ENCODE data around the gene PBX3.

Gene PBX3

DNA sequence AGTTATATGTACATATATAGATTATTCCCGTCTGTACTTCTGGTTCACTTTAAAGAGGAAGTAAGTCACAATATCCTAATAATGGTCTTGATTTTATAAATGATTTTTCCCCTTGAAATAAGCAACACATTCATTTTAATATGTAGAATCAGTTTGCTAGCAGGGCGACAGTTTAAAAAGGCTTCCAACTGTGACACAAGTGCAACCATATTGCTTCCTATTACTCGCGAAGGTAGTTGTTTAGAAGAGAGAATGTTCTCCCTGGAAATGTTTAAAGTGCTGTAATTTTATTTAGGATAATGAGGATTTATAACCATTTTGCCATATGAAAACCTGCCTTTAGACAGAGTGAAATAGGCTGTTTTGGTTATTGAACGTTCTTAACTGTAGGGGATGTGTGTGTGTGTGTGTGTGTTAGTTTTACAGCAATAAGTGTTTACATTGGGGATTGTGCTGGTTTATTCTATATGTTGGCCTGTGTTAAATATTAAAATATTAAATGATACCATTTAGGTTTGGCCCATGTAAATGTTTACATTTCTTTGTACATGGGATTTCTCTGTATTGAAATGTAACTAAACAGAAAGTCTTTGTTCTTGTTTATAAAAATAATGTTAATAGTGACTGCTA lies 138.3 kb downstream of the PBX3 start:
- H3K4me3 ChIP-seq (ENCODE audit: low read length): no peak overlapping the region
- H3K27me3 ChIP-seq (ENCODE audit: control insufficient read depth, insufficient read depth, low read length): peaks cover 17% of the 10 kb centered on the region
- H3K9me3 ChIP-seq (ENCODE audit: control insufficient read depth, low read depth, low read length): no peaks in the 10 kb centered on the region
- H3K9ac ChIP-seq (ENCODE audit: low read length): no peak overlapping the region
- H3K4me1 ChIP-seq (ENCODE audit: control insufficient read depth, low read depth, low read length): peaks cover 69% of the 10 kb centered on the region
- H3K36me3 ChIP-seq (ENCODE audit: control insufficient read depth, low read depth, low read length): no peaks in the 10 kb centered on the region
- no peak overlapping the region for H3K27ac ChIP-seq (ENCODE audit: low read length)

- no peaks in the 10 kb centered on the region for H3K9me3 ChIP-seq (ENCODE audit: control insufficient read depth, low read depth, low read length)
- peaks cover 22% of the 10 kb centered on the region for H3K27me3 ChIP-seq (ENCODE audit: control insufficient read depth, insufficient read depth, low read length)
- no peaks in the 10 kb centered on the region for H3K36me3 ChIP-seq (ENCODE audit: control insufficient read depth, low read depth, low read length)
- H3K9ac ChIP-seq (ENCODE audit: low read length): no peak overlapping the region
- H3K4me1 ChIP-seq (ENCODE audit: control insufficient read depth, low read depth, low read length): peaks cover 75% of the 10 kb centered on the region
- H3K27ac ChIP-seq (ENCODE audit: low read length): no peak overlapping the region
- H3K4me3 ChIP-seq (ENCODE audit: low read length): peak overlapping the region; percentile 12
Measured at GRCh38 chr9:125886365-125886764, 139.2 kb downstream of the PBX3 start.

DNA sequence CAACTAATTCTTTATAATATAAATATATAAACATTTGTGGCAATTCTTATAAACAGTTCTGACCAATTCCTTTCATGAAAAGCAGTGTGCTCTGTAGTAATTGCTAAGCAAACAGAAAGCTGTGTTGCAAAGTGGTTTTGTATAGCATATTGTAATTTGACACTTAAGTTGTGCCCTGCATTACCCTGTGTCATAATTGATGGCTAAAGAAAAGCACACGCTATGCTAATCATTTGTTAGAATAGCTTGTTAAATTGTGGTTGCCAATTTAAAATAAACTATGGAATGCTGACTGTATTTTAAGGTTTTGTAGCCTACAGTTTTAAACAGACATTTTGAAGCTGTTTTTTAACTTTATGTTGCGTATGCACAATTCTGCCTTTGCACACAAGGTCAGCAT lies 140.0 kb downstream of the PBX3 start:
- Histone ChIP-seq H3K27me3 (ENCODE audit: control insufficient read depth, insufficient read depth, low read length) (peaks cover 22% of the 10 kb centered on the region), H3K4me3 (ENCODE audit: low read length) (no peak overlapping the region), H3K9ac (ENCODE audit: low read length) (no peak overlapping the region)

DNA sequence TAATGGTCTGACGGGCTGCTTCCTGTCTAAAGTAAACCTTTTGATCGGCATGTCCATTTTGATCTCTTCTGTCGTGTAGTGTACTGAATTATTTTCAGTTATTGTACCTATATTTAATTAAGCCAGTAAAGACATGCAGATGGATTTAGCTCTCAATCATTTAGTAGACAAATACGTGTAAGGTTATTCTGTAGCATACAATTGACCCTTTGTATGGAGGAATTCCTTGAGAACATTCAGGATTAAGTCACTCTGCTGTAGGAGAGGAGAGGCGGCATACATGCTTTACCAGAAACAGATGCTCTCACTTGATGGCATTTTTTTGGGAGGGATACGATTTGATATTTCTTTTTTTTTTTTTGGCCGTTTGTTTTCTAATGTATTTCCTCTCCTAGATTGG lies 141.0 kb downstream of the PBX3 start:
- H3K4me1 ChIP-seq (ENCODE audit: control insufficient read depth, low read depth, low read length): peaks cover 81% of the 10 kb centered on the region
- H3K4me3 ChIP-seq (ENCODE audit: low read length): no peak overlapping the region
- peaks cover 22% of the 10 kb centered on the region for H3K27me3 ChIP-seq (ENCODE audit: control insufficient read depth, insufficient read depth, low read length)
- no peaks in the 10 kb centered on the region for H3K36me3 ChIP-seq (ENCODE audit: control insufficient read depth, low read depth, low read length)
- H3K9ac ChIP-seq (ENCODE audit: low read length): no peak overlapping the region
- no peaks in the 10 kb centered on the region for H3K9me3 ChIP-seq (ENCODE audit: control insufficient read depth, low read depth, low read length)
- no peak overlapping the region for H3K27ac ChIP-seq (ENCODE audit: low read length)

More for the DNA sequence above, 140.0 kb downstream of the PBX3 start:
- Histone ChIP-seq H3K4me1 (ENCODE audit: control insufficient read depth, low read depth, low read length) (peaks cover 79% of the 10 kb centered on the region), H3K36me3 (ENCODE audit: control insufficient read depth, low read depth, low read length) (no peaks in the 10 kb centered on the region), H3K9me3 (ENCODE audit: control insufficient read depth, low read depth, low read length) (no peaks in the 10 kb centered on the region), H3K27ac (ENCODE audit: low read length) (no peak overlapping the region)

- Histone ChIP-seq H3K9ac (ENCODE audit: low read length) (peak overlapping the region; percentile 62), H3K27ac (ENCODE audit: low read length) (no peak overlapping the region), H3K36me3 (ENCODE audit: control insufficient read depth, low read depth, low read length) (no peaks in the 10 kb centered on the region), H3K4me3 (ENCODE audit: low read length) (peak overlapping the region; percentile 80), H3K27me3 (ENCODE audit: control insufficient read depth, insufficient read depth, low read length) (peaks cover 22% of the 10 kb centered on the region), H3K9me3 (ENCODE audit: control insufficient read depth, low read depth, low read length) (no peaks in the 10 kb centered on the region), H3K4me1 (ENCODE audit: control insufficient read depth, low read depth, low read length) (peaks cover 72% of the 10 kb centered on the region)
Measured at GRCh38 chr9:125889112-125889475, 141.9 kb downstream of the PBX3 start.

DNA sequence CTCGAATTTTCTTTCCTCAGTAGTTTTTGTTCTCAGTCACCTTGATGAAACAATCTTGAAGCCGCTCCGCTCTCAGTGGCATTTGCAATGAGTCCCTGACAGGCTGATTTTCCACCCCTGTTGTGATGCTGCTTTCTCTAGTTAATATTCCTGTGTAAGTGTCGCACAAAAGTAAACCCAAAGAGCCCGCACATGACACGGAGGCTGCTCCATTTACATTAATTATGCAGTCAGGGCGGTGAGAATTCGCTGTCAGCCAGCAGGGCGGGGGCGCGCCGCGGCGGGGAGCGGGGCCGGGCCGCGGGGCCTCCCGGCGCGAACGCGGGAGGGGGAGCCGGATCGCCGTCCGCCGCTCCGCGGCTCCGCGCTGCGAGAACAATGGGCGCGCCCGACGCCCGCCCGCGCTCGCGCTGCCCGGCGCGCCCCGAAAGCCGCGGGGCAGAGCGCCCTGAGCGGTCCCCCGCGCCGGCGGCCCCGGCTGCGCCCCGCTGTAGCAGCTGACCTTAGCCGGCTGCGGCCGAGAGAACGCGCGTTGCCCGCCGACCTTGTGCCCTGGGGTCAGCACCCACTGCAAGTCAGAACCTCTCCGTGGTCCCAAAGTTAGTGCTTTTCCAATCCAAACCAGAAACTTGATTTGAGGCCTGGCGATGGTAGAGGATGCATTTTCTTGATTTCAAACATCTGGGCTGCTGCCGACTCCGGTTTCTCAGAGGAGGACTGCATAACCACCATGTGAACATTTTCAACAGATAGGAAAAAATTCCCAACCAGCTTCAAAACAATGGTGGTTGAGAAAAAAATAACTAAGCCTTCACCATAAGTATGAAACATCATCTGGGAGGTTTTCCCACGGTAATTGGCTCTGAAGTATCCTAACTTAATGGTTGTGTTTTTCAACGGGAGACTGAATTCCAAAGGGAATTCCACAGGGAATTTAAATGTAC lies 142.6 kb downstream of the PBX3 start:
- H3K36me3 ChIP-seq (ENCODE audit: control insufficient read depth, low read depth, low read length): no peaks in the 10 kb centered on the region
- H3K9ac ChIP-seq (ENCODE audit: low read length): peak overlapping the region; percentile 62
- peak overlapping the region; percentile 80 for H3K4me3 ChIP-seq (ENCODE audit: low read length)
- H3K27ac ChIP-seq (ENCODE audit: low read length): no peak overlapping the region
- H3K9me3 ChIP-seq (ENCODE audit: control insufficient read depth, low read depth, low read length): no peaks in the 10 kb centered on the region
- H3K4me1 ChIP-seq (ENCODE audit: control insufficient read depth, low read depth, low read length): peaks cover 66% of the 10 kb centered on the region
- peaks cover 22% of the 10 kb centered on the region for H3K27me3 ChIP-seq (ENCODE audit: control insufficient read depth, insufficient read depth, low read length)

GRCh38 chr9:125890826-125891225 lies 143.7 kb downstream of the PBX3 start:
- Histone ChIP-seq H3K4me1 (ENCODE audit: control insufficient read depth, low read depth, low read length) (peaks cover 62% of the 10 kb centered on the region), H3K27me3 (ENCODE audit: control insufficient read depth, insufficient read depth, low read length) (peaks cover 22% of the 10 kb centered on the region), H3K9ac (ENCODE audit: low read length) (no peak overlapping the region), H3K9me3 (ENCODE audit: control insufficient read depth, low read depth, low read length) (no peaks in the 10 kb centered on the region), H3K4me3 (ENCODE audit: low read length) (no peak overlapping the region), H3K27ac (ENCODE audit: low read length) (no peak overlapping the region), H3K36me3 (ENCODE audit: control insufficient read depth, low read depth, low read length) (no peaks in the 10 kb centered on the region)

DNA sequence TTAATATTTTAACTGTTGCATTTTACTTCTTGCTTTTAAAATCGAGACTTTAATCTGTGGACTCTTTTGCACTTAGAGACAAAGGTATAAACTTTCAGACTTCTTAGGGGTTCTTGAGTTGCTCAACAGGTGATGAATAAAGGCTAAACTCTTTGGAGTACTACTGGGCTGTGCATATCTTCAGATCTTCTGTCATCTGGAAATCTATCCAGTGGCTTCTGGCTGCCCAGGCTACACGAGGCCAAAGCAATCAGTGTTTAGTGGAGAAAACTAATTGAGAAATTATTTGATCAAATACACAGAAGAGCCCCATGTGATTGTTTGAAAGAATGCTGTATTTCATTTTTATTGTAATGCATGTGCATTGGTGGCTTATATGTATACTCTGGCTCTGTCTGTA lies 146.1 kb downstream of the PBX3 start:
- Histone ChIP-seq H3K9me3 (ENCODE audit: control insufficient read depth, low read depth, low read length) (no peaks in the 10 kb centered on the region), H3K4me3 (ENCODE audit: low read length) (no peak overlapping the region), H3K36me3 (ENCODE audit: control insufficient read depth, low read depth, low read length) (no peaks in the 10 kb centered on the region), H3K4me1 (ENCODE audit: control insufficient read depth, low read depth, low read length) (peaks cover 50% of the 10 kb centered on the region), H3K27me3 (ENCODE audit: control insufficient read depth, insufficient read depth, low read length) (peaks cover 18% of the 10 kb centered on the region), H3K9ac (ENCODE audit: low read length) (no peak overlapping the region), H3K27ac (ENCODE audit: low read length) (no peak overlapping the region)

DNA sequence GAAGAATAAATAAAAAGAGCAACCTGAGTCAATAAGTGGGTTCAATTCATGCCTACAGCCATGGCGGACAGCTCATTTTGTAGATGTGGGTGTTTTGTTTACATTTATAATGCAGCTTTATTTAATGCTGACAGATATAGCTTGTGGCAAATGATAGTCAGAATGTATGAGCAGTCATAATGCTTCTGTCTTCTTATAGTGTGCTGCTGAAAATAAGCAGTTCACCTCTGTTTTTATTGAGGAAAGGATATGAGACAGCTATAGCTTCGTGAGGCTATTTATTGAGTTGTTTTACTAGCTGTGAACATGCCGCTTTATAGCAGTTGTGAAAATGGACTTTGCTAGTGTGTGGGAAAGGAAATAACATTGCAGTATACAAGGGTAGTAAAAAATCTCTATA lies 147.4 kb downstream of the PBX3 start:
- H3K4me1 ChIP-seq (ENCODE audit: control insufficient read depth, low read depth, low read length): peaks cover 40% of the 10 kb centered on the region
- no peak overlapping the region for H3K4me3 ChIP-seq (ENCODE audit: low read length)
- H3K36me3 ChIP-seq (ENCODE audit: control insufficient read depth, low read depth, low read length): no peaks in the 10 kb centered on the region
- no peak overlapping the region for H3K9ac ChIP-seq (ENCODE audit: low read length)
- H3K9me3 ChIP-seq (ENCODE audit: control insufficient read depth, low read depth, low read length): no peaks in the 10 kb centered on the region
- H3K27me3 ChIP-seq (ENCODE audit: control insufficient read depth, insufficient read depth, low read length): peaks cover 11% of the 10 kb centered on the region
- H3K27ac ChIP-seq (ENCODE audit: low read length): no peak overlapping the region

DNA sequence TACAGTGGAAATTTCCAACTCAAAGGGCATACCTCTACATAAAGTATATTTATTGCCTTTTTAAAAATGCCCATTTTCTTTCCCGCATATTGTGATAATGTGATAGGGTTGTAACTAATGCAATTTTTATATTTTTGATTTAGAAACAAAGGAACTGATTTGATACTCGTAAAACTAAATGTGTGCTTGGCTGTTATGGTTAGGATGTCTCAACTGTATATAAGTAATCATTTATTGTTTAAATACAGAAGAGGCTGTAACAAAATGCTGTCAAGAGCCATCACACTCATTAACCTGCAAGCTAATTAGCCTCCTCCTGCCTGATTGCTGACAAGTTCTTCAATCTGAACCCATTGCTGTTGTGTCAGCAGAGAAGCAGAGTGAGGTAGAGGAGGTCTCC lies 149.2 kb downstream of the PBX3 start:
- Histone ChIP-seq H3K27me3 (ENCODE audit: control insufficient read depth, insufficient read depth, low read length) (no peaks in the 10 kb centered on the region), H3K4me3 (ENCODE audit: low read length) (no peak overlapping the region), H3K9me3 (ENCODE audit: control insufficient read depth, low read depth, low read length) (no peaks in the 10 kb centered on the region), H3K36me3 (ENCODE audit: control insufficient read depth, low read depth, low read length) (no peaks in the 10 kb centered on the region), H3K9ac (ENCODE audit: low read length) (no peak overlapping the region), H3K4me1 (ENCODE audit: control insufficient read depth, low read depth, low read length) (peaks cover 35% of the 10 kb centered on the region), H3K27ac (ENCODE audit: low read length) (peak overlapping the region; percentile 15)

DNA sequence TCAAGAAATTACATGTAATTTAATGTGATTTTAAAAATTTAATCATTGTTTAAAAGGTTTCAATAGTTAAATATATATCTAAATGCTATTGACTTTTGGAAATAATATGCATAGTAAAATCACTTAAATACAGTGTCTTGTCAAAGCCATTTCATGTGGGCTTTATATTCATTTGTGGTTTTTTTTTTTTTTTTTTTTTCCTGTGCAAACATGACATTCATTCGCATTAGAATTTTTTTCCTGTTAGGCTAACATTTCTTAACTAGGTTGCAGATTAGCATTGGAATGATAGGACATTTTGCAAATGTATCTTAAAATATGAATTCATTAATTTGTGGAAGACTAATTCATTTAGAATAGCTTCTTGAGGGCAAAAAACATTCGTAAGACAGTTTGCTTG lies 149.8 kb downstream of the PBX3 start:
- no peak overlapping the region for H3K9ac ChIP-seq (ENCODE audit: low read length)
- H3K4me3 ChIP-seq (ENCODE audit: low read length): no peak overlapping the region
- H3K36me3 ChIP-seq (ENCODE audit: control insufficient read depth, low read depth, low read length): no peaks in the 10 kb centered on the region
- no peak overlapping the region for H3K27ac ChIP-seq (ENCODE audit: low read length)
- H3K4me1 ChIP-seq (ENCODE audit: control insufficient read depth, low read depth, low read length): peaks cover 38% of the 10 kb centered on the region
- no peaks in the 10 kb centered on the region for H3K27me3 ChIP-seq (ENCODE audit: control insufficient read depth, insufficient read depth, low read length)
- H3K9me3 ChIP-seq (ENCODE audit: control insufficient read depth, low read depth, low read length): no peaks in the 10 kb centered on the region

DNA sequence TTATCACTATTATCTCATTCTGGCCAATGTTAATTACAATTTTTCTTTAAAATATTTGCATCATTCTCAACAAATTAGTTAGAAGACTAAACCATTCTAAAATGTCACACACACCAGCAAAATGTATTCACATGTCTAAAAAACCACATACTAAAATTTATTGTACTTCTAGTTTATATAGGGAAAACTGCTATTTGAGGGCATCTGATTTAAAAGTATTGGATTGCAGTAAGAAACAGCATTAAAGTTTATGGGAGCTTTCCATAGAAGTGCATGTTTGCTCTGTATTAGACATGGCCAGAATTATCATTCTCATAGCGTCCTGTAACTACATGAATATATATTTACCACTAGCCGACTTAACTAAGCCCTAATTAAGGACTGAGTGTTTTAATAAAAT lies 150.3 kb downstream of the PBX3 start:
- Histone ChIP-seq H3K36me3 (ENCODE audit: control insufficient read depth, low read depth, low read length) (no peaks in the 10 kb centered on the region), H3K9ac (ENCODE audit: low read length) (no peak overlapping the region), H3K4me1 (ENCODE audit: control insufficient read depth, low read depth, low read length) (peaks cover 41% of the 10 kb centered on the region), H3K27me3 (ENCODE audit: control insufficient read depth, insufficient read depth, low read length) (no peaks in the 10 kb centered on the region), H3K4me3 (ENCODE audit: low read length) (no peak overlapping the region), H3K9me3 (ENCODE audit: control insufficient read depth, low read depth, low read length) (no peaks in the 10 kb centered on the region), H3K27ac (ENCODE audit: low read length) (no peak overlapping the region)
